LNCAP (cell line): ENCODE data around the gene HSDL2.
A peak's percentile ranks its signal among the peaks of the same experiment; 100 is the strongest.

Experiments
- CTCF ChIP-seq: fragments of 450-650 bp; IDR thresholded peaks from 2 replicates; pipeline ENCODE4 v1.5.1; 2017; ENCODE audit warnings: mild to moderate bottlenecking

The HSDL2 gene

GRCh38 chr9:112437406-112437805, 57.5 kb downstream of the HSDL2 start:
- no peak for TF ChIP-seq CTCF

- no peak for TF ChIP-seq CTCF
Observed at GRCh38 chr9:112439171-112439570, 59.3 kb downstream of the HSDL2 start.

GRCh38 chr9:112439825-112440224, 59.9 kb downstream of the HSDL2 start:
- TF ChIP-seq CTCF: no peak

DNA sequence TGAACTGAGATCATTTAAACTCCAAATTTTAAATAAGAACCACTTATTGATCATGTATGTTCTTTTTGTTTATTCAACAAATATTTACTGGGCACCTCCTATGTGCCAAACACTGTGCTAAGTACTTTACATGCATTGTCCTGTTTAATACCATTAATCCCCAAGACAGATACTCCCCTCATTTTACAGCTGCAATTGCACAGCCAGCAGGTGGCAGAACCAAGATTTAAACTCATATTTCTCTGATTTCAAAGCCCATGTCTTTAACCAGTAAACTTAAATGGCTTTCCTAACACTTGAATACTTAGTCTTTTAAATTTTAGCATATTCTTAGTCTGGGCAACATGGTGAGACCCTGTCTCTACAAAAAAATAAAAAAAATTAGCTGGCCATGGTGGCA, 63.3 kb downstream of the HSDL2 start:
- peak; percentile 70 for TF ChIP-seq CTCF

DNA sequence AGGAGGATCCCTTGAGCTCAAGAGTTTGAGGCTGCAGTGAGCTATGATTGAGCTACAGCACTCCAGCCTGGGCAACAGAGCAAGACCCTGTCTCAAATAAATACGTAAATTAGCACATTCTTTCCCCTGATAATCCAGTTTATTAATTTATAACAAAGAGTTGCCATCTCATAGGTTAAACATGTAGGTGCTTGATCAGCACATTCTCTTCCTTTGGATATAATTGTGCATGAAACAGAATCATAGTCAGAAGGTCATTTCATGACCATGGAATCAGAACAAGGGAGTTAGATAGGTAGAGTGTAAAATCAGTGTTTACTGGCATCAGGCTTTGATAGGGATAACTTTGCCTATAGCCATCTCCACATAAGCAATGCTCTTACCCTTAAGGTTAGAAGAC, 63.7 kb downstream of the HSDL2 start:
- TF ChIP-seq CTCF: no peak

DNA sequence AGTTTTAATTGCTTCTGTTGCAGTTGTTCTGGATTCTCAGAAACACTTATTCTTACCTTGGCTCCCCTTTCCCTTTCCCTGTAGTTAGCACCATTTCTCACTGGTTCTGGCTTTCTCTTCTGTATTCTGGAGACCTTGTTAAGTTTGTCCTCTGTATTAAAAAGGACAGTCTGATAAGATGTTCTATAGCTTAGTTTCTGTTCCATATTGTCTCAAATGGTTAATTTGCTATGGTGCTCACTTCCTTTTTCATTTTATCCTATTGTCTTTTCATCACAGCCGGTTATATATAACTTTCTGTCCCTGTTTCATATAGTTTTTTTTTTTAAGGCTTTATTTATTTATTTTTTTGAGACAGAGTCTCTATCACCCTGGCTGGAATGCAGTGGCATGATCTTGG, 65.3 kb downstream of the HSDL2 start:
- TF ChIP-seq CTCF: no peak

DNA sequence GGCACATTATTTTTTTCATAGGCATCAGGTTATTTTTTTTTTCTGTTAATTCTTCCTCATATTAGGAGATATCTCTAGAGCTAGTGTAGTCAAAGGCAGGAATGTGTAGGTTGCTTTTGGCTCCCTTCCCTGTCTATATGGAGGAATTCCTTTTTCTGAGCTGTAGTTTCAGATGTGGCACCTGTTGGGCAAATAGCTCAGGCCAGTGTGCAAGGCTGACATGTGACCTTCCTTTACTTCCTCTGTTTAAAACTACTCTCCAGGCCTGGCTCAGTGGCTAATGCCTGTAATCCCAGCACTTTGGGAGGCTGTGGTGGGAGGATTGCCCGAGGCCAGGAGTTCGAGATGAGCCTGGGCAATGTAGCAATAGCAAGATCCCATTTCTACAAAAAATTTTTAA, 66.2 kb downstream of the HSDL2 start:
- no peak for TF ChIP-seq CTCF

GRCh38 chr9:112446526-112446925, 66.6 kb downstream of the HSDL2 start:
- no peak for TF ChIP-seq CTCF
